Activated naive CD8-positive, alpha-beta T cell treated with anti-CD3 and anti-CD28 coated beads, Interleukin-2, amount 50 U/mL, for 16 hours (primary cell): ENCODE measurements around the gene AADAC.
"Not testable (repeated sequence)": the region's sequence is repeated elsewhere in the genome, so short reads cannot be mapped to it uniquely, and the experiment has no call there.

ENCODE experiments used
- DNase-seq: peaks from one replicate; pipeline ENCODE4 v3.0.0-alpha.2; 2020; ENCODE audit warnings: low read depth, low spot score

The AADAC gene, protein sequence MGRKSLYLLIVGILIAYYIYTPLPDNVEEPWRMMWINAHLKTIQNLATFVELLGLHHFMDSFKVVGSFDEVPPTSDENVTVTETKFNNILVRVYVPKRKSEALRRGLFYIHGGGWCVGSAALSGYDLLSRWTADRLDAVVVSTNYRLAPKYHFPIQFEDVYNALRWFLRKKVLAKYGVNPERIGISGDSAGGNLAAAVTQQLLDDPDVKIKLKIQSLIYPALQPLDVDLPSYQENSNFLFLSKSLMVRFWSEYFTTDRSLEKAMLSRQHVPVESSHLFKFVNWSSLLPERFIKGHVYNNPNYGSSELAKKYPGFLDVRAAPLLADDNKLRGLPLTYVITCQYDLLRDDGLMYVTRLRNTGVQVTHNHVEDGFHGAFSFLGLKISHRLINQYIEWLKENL

DNA sequence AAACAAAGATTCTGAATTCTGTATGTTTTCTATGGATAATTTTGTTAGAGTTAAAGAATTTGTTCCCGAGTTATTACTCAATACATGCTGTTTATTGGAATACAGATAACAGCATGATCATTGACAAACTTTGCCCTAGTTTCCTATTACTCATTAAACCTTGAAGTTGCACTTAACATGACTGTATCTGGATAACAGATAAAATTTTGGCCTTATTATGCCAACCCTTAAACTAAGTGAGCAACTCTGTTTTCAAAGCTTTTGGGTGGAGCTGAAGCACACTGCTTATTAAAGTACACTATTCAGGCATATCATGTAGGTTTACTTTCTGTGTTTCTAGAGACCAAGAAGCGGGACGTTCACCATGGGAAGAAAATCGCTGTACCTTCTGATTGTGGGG lies at the start of gene AADAC:
TSS of gene AADAC (plus strand) at position 318 of the 400 bp plus-strand sequence. CDS start at position 365, 47 bp downstream.
- DNase-seq: no peak

DNA sequence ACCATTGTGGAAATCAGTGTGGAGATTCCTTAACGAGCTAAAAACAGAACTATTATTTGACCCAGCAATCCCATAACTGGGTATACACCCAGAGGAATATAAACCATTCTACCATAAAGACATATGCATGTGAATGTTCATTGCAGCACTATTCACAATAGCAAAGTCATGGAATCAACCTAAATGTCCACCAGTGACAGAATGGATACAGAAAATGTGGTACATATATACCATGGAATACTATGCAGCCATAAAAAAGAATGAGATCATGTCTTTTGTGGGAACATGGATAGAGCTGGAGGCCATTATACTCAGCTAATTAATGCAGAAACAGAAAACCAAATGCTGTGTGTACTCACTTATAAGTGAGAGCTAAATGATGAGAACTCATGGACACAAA lies 49.2 kb upstream of the AADAC start:
- not testable (repeated sequence) for DNase-seq

DNA sequence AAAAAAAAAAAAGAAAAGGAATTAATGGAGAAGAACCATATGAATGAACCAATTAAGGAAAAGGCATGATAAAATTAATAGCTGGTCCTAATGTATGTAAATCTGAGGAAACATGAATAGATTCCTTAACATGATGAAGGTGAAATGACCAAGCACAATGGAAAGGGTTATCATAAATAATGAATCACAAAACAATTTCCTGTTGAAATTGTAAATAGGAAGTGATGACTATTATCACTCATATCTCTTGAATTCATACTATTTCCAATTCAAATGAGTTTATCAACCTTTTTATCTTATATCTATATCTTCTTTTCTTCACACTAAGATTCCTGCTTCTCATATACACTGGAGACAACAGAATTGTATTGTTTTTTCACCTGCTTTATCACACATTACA lies 48.2 kb upstream of the AADAC start:
- no peak for DNase-seq

DNA sequence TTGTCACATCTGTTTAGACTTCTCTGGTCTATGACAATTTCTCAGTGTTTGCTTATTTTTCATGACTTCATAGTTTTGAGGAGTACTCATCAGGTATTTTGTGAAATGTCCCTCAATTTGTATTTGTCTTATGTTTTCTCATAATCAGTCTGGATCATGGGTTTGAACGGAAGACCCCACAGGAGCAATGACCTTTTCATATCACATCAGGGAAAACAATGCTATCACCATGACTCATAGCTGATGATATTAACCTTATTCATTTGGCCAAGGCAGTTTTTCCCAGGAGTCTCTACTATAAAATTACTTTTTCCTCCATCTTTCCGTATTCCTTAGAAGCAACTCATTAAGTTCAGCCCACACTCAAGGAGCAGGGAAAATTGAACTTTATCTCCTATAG lies 47.5 kb upstream of the AADAC start:
- DNase-seq: no peak

DNA sequence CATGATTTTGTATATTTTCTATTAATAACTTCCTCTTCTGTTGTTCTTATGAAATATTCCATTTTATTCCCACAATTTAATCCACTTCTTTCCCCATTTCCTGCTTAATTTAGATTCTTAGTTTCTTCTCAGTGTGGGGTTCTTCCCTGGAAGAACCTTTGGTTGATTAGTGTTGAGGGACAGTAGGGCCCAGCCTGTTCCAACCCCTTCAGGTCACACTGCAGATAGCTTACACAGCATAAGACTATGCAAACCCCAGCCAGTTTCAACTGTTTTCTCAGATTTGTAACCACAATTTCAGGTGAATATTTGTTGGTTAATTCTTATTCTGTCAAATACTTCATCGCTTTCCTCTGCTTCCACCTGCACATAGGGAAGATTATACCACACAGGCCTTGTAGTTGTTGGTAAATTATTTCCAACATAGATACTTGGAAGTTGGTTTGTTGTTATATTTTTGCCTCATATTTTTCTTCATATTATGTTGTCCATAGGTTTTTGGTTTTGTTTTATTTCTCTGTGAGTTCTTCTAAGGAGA lies 45.5 kb upstream of the AADAC start:
- no peak for DNase-seq

DNA sequence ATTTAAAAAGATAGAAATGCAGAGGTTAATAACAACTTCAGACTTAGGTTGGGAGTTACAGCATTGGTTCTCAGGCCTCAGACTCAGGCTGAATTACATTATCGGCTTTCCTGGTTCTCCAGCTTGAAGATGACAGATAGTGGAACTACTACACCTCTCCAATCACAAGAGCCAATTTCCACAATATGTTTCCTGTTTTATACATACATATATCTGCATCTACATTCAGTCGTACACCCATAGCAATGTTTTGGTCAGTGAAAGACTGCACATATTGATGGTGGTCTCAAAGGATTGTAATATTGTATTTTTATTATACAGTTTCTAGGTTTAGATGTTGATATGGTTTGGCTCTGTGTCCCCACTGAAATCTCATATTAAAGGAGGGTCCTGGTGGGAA lies 44.7 kb upstream of the AADAC start:
- DNase-seq: no peak

DNA sequence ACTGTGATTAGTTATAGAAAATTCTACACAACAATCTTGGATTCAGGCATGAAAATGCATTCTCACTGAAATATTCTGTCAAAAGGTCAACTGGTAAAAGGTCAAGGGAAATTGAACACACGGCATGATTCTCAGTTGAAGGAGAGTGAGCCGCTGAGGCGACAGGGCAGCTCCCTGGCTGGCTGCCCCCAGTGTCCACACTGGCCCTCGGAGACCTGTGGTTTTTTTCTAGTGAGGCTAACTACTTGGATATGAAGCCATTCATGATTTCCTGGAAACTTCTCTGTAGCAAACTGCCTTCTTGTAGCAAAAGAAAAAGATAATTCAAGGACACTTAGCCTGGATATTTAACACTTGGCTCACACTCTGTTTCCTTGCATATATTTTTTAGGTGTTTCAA lies 43.0 kb upstream of the AADAC start:
- DNase-seq: no peak

DNA sequence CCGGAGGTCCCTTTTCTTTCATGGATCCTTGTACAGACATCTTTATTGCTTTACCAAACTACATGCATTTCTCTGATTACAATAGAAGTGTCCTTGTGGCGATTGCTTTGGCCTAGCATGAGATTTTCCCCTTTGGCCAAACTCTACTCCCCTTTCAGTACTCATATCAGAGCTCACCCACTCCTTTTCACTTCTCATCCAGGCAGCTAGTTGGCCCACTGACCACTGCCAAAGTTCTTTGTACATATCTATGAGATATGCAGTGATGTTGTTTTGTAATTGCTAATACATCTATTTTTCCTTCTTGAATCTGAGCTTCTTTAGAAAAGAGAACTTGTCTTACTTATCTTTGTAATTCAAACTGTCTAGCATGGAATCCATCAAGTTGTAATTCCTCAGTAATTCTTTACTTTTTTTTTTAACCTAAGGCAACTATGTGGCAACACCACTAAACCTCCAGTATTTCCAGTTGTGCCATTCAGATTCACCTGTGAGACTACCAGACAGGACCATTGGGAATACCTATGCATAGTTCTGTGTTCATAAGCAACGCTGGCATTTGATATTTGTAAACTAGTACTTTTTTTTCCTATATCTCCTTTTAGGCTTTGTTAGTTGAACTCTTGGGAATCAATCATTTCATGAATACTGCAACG lies 41.0 kb upstream of the AADAC start:
- no peak for DNase-seq

DNA sequence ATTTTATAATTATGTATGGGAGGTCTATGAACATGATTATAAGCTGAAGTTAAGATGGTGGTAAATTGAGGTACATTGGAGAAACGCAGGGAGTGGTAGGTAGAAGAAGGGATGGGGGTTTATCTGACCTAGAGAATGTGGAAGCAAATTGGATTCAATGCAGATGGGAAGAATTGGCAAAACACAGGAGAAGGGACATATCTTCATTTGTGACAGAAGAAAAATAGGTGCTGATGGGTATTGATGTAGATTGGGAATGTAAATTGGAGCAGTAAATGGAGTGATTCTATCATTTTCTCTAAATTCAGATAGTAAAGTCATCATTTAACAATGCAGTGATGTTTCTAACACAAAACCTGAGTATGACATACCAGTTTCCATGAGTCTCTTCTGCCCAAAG lies 39.7 kb upstream of the AADAC start:
- DNase-seq: no peak

DNA sequence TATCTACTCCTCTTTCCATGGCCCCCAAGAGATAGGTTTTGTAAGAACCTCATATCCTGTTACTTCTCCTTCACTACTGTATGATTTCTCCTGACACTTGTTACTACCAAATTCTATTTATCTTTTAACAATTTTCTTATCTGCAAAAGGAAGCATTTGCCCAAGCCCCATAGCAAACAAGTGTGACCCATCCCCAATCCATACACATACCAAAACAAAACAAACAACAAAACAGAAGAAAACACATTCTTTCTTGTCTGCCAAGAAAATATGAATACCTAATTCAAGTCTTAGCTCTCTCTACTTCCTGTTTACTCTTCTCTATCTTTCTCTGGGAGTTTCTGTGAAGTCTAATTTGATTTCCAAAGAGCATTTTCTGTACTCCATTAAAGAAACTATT lies 39.0 kb upstream of the AADAC start:
- DNase-seq: no peak

DNA sequence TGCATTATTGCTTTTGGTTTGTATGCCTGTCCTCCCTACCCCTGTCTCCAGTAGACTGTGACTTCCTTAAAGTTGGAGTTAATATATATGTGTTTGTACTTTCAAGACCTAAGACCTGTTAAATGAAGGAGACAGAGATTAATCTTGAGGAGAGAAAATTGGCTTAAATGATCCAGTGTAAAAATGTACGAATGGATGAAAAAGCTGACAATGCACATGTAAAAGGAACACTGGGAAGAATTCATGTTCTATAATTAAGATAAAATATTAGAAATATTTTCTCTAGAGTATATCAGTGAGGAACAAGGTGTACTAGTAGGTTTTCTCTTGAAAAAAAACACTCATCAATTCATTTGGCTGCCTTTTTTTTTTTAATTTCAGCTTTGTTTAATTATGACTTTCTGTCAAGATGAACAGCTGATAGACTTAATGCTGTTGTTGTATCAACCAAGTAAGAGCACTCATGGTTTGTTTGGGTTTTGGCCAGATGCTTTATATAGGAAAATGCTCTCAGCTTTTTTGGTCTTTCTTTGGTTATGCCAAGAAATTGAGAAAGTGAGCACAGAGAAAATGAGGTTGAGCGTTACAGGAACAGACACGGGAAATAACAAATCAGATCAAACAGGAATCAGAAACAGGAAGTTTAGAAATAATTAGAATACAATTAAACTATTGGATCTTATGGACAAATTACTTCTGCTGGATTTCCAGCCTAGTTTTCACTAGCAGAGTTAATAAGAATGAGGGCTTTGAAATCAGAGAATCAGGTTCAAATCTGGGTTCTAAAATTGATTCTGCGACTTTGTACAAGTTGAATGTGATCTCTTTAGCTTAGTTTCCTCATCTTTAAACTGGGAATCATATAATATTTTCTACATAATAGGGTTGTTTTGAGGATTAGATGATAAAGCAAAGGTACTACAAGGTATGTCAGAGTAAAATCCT lies 38.3 kb upstream of the AADAC start:
- DNase-seq: no peak

DNA sequence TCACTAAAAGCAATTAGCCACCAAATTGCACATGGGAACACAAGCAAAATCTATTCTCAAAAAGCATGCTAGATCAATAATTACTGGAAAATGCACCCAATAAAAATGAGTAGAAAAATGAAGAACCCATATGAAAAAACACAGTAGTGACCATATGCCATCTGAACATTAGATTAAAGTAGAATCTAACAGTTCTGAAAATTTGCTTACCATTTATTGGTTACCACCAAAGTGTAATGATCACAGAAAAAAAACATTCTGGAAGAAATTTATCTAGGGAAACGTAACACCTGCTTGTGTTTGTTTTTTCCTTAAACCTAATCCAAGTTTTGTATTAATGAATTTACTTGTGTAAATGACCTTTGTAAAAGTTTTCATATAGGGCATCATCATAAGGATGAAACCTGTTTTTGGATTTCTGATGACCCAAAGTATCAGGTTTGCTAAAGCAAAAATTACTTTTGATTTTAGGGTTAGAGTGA lies 37.6 kb upstream of the AADAC start:
- no peak for DNase-seq

DNA sequence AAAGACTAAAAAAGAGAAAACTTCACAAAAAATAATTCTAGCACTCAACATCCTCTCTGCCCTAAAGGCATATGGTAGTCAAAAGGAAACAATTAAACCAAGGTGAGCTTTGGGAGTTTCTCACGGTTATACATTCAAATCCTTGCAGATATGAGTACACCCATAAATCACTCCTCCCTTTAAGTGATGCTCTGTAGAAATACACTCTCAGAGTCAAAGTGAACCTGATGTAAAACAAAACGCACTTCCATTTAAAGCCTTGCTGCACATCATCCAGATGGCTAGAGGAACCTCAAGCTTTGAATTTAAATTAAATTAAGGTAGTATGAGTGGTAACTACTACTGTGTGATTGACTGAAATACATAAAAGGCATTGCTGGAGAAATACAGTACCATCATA lies 36.0 kb upstream of the AADAC start:
- no peak for DNase-seq

DNA sequence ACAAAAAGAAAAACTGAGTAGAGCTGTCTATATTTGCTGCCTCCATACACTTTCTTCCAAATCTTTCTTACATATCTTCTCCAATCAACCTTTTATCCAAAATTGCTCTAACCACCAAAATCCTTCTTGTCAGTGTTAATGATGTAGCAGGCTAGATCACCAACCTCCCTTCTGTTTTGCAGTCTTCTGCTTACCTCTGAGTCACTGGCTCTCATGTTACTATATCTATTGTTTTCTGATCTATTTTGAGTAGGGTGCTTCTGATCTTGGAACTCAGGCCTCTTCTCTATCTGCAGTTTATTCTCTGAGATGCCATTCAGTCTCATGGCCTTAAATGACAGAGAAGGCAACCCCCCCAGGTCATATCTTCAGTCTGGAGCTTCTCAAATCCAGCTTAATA lies 26.3 kb upstream of the AADAC start:
- DNase-seq: no peak

DNA sequence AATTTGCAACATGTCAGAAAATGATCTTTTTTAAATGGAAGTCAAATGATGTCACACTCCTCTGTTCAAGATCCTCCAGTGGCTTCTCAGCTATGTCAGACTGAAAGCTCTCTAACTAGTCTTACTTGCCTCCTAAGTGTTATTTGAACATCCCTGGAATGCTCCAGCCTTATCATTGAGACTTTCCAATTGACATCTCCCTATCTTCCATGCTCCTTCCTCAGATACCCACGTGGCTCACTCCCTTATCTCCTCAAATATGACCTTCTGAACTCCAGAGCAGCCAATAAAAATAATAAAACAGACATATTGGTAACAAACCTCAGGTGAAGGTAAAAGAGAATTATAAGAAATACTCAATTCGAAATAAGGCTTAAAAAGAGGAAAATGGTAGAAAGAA lies 25.5 kb upstream of the AADAC start:
- no peak for DNase-seq

DNA sequence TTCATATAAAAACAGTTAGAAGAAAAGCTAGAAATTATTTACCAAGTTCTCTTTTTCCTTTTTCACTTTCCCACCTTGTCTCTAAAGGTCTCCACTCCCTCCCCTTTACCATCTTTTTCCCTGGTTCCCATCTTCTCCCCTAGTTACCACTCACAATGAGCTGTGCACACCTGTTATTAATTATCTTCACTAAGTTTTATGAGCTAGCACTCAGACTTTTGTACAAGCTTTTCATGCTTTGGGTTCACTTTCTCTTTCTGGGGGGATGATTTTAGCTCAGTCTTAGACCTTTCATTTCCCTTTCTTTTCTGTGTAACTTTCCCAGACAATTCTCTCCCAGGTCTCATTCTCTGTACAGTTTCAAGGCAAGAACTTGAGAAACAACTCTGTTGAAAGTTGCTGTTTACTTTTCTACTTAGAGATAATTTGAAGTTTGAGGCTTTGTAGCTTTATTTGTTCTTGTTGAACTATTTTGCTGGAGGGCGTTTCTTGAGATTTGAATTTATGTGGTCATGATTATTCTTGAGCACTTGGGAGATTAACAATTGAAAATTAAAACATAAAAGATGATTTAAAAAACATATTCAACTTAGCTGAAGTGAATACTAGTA lies 24.0 kb upstream of the AADAC start:
- DNase-seq: no peak

DNA sequence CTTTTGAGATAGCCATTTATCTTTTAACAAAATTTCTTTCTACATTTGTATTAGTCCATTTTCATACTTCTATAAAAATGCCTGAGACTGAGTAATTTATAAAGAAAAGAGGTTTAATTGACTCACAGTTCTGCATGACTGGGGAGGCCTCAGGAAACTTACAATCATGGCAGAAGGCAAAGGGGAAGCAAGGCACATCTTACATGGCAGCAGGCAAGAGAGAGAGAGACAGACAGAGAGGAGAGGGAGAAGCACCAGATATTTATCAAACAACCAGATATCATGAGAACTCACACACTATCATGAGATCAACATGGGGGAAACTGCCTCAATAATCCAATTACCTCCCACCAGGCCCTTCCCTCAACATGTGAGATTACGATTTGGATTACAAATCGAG lies 23.2 kb upstream of the AADAC start:
- DNase-seq: not testable (repeated sequence)

DNA sequence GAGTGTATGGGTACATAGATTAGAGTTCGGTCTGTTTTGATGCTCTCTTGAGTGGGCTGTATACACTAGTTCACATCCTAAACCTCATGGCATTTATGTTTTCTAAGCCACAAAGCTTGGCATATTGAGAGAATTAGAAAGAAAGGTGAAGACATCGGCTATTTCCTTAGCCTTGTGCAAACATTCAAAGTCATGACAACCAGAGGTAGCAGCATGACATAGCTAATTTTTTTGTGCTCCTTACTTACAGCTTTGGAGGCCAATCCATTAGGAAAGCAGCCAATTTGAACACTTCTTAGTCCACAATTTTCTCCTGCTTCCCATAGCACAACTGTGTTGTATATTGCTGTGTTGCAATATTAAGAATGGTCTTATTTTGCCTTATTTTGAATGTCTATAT lies 21.5 kb upstream of the AADAC start:
- DNase-seq: no peak

DNA sequence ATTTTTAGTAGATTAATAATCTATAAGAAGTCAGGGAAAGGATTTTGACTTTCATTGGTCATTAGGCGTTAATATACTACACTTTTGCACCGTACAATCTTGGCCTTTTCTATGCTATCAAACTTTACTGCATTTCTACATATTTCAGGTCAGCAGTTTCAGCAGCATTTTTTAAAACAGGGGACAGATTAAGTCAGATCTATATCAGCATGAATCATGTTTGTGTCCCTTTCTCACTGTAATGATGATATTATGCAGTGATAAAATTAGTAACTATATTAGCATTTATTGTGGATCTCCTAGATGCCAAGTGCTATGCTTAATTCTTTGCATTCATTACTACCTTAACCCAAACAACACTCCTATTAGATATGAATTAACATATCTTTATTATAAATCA lies 20.3 kb upstream of the AADAC start:
- DNase-seq: no peak

DNA sequence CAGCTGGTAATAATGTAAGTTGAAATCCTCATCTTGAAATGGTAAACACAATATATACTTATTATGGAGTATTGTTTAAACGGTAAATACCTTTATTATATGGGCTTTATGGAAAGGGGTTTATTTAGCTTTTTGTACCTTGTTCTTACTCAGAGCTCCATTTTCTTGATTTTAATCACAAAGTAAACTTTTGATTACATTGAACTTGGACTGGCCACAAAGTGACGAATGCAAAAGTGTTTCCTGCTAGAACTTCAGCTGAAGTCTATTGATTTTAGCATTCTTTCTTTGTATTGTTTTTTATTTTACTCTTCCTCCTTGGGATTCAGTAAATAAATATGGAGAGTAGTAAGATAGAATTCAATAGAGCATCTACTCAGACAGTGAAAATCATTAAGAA lies 19.8 kb upstream of the AADAC start:
- no peak for DNase-seq

DNA sequence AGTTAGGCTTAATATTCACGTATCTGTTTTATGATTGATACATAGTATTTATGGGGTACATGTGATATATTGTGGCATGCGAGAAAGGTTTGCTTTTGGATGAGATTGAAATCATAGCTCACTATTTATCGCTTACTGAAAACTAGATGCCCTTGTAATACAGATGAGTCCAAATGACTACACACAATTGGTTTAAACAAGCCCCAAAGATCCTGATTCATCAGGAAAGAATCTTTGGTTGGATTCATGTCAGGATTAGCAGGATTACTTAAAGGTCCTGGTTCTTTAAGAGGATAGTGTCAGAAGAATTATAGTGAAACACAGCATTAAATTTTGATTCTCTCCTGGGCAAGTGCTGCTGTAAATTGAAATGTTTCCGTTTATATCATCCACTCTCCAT lies 18.6 kb upstream of the AADAC start:
- DNase-seq: no peak
